Eye (tissue), 1 donor: ENCODE measurements around the gene INPP5F.
"Not testable (repeated sequence)": the region's sequence is repeated elsewhere in the genome, so short reads cannot be mapped to it uniquely, and the experiment has no call there.

Experiments
- DNase-seq: peaks from one replicate; pipeline ENCODE4 v3.0.0-alpha.2; 2015

INPP5F gene

GRCh38 chr10:119707331-119707730 is 18.5 kb upstream of the INPP5F start:
- not testable (repeated sequence) for DNase-seq

GRCh38 chr10:119710935-119711334 is 14.9 kb upstream of the INPP5F start:
- DNase-seq: not testable (repeated sequence)

GRCh38 chr10:119713744-119714483 is 11.9 kb upstream of the INPP5F start:
- DNase-seq: peak; percentile 48

GRCh38 chr10:119714484-119714816 is 11.4 kb upstream of the INPP5F start:
- DNase-seq: no peak

- DNase-seq: peak; percentile 48
Observed at GRCh38 chr10:119715628-119716505, 10.0 kb upstream of the INPP5F start.

GRCh38 chr10:119723161-119723560 is 2.7 kb upstream of the INPP5F start:
- no peak for DNase-seq

GRCh38 chr10:119723624-119724023 is 2.2 kb upstream of the INPP5F start:
- DNase-seq: peak; percentile 44

- DNase-seq: peak; percentile 64
Observed at GRCh38 chr10:119724593-119725516, 995 bp upstream of the INPP5F start.

- DNase-seq: no peak
Observed at GRCh38 chr10:119725517-119725827, 378 bp upstream of the INPP5F start.

- DNase-seq: no peak
Observed at GRCh38 chr10:119726676-119727261, 919 bp downstream of the INPP5F start.

GRCh38 chr10:119728172-119728800 is 2.4 kb downstream of the INPP5F start:
- no peak for DNase-seq

GRCh38 chr10:119734396-119735332 is 8.8 kb downstream of the INPP5F start:
- DNase-seq: no peak

GRCh38 chr10:119735451-119735850 is 9.6 kb downstream of the INPP5F start:
- no peak for DNase-seq

- no peak for DNase-seq
Observed at GRCh38 chr10:119736220-119736619, 10.4 kb downstream of the INPP5F start.

GRCh38 chr10:119737039-119737663 is 11.3 kb downstream of the INPP5F start:
- no peak for DNase-seq

GRCh38 chr10:119737823-119738222 is 12.0 kb downstream of the INPP5F start:
- DNase-seq: peak; percentile 32

- DNase-seq: no peak
Observed at GRCh38 chr10:119738962-119739361, 13.1 kb downstream of the INPP5F start.

GRCh38 chr10:119740096-119740495 is 14.2 kb downstream of the INPP5F start:
- DNase-seq: no peak

GRCh38 chr10:119742947-119743648 is 17.2 kb downstream of the INPP5F start:
- no peak for DNase-seq

GRCh38 chr10:119747940-119748339 is 22.1 kb downstream of the INPP5F start:
- no peak for DNase-seq
